ENCODE results near the gene DUSP19.

DNA sequence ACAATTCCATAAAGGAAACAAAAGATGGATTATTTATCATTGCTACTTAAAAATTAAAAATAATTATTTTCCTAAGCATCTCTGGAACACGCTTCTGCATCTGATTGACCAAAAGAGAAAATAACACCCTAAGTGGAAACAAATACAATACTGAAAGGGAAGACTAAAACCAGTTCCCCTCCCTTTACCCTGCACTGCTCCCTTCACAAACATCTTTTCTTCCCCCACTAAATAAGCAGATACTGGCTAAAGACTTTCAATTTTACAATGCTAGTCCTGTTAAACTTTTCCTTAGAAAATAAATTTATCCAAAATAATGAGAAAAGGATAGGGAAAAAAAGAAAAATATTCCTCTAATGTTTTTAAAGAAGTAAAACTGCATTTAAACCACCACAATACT lies 44.6 kb upstream of the DUSP19 start:
- TF ChIP-seq SIN3A (IDR thresholded peaks at IDR 0.05; ENCODE audit: borderline replicate concordance, insufficient read depth, low read length) (no peak), TAF1 (IDR thresholded peaks at IDR 0.05; ENCODE audit: borderline replicate concordance, insufficient read depth, low read length) (no peak)
- TF ChIP-seq, protein P1, sequence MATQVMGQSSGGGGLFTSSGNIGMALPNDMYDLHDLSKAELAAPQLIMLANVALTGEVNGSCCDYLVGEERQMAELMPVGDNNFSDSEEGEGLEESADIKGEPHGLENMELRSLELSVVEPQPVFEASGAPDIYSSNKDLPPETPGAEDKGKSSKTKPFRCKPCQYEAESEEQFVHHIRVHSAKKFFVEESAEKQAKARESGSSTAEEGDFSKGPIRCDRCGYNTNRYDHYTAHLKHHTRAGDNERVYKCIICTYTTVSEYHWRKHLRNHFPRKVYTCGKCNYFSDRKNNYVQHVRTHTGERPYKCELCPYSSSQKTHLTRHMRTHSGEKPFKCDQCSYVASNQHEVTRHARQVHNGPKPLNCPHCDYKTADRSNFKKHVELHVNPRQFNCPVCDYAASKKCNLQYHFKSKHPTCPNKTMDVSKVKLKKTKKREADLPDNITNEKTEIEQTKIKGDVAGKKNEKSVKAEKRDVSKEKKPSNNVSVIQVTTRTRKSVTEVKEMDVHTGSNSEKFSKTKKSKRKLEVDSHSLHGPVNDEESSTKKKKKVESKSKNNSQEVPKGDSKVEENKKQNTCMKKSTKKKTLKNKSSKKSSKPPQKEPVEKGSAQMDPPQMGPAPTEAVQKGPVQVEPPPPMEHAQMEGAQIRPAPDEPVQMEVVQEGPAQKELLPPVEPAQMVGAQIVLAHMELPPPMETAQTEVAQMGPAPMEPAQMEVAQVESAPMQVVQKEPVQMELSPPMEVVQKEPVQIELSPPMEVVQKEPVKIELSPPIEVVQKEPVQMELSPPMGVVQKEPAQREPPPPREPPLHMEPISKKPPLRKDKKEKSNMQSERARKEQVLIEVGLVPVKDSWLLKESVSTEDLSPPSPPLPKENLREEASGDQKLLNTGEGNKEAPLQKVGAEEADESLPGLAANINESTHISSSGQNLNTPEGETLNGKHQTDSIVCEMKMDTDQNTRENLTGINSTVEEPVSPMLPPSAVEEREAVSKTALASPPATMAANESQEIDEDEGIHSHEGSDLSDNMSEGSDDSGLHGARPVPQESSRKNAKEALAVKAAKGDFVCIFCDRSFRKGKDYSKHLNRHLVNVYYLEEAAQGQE (IDR thresholded peaks at IDR 0.05; ENCODE audit: insufficient read depth in 1 of 2, low read depth in 2 of 2, low read length in 2 of 2): no peak
